Astrocyte of the cerebellum (primary cell): ENCODE measurements around the gene DGCR8.

Experiments
- DNase-seq: peaks from one replicate; pipeline ENCODE4 v3.0.0-alpha.2; 2011; ENCODE audit warnings: low read depth
- H3K4me3 ChIP-seq: 2 replicates; pipeline ENCODE4 v1.5.1; 2011; ENCODE audit warnings: mild to moderate bottlenecking, low read depth, low read length, moderate library complexity
- in situ Hi-C: cut with HindIII; loops from 2 replicates; pipeline ENCODE4 v1.10.0; 2017; ENCODE audit warnings: low sequenced_read_pairs
- TF ChIP-seq, protein P1 (sequence below): IDR thresholded peaks from 2 replicates; pipeline ENCODE4 v1.5.1; 2012; ENCODE audit warnings: low read length, low read depth, moderate library complexity, mild to moderate bottlenecking; ENCODE audit errors: missing control alignments

The DGCR8 gene

DNA sequence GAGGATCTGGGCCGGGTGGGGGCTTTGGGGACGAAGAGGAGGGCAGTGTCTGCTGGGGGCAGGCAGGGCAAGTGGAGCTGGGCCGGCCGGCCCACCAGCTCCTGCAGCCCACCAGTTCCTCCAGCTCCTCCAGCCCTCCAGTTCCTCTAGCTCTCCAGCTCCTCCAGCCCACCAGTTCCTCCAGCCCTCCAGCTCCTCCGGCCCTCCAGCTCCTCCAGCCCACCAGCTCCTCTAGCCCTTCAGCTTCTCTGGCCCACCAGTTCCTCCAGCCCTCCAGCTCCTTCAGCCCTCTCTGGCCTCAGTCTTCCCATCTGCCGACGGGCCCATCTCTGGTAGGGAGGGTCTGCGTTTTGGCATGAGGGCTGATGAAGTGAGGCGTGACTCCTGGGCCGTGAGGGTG lies 80.0 kb downstream of the DGCR8 start:
- H3K4me3 ChIP-seq = no peak overlapping the region
- no peak for DNase-seq
- in situ Hi-C loops = no loop called here
- TF ChIP-seq, protein P1, sequence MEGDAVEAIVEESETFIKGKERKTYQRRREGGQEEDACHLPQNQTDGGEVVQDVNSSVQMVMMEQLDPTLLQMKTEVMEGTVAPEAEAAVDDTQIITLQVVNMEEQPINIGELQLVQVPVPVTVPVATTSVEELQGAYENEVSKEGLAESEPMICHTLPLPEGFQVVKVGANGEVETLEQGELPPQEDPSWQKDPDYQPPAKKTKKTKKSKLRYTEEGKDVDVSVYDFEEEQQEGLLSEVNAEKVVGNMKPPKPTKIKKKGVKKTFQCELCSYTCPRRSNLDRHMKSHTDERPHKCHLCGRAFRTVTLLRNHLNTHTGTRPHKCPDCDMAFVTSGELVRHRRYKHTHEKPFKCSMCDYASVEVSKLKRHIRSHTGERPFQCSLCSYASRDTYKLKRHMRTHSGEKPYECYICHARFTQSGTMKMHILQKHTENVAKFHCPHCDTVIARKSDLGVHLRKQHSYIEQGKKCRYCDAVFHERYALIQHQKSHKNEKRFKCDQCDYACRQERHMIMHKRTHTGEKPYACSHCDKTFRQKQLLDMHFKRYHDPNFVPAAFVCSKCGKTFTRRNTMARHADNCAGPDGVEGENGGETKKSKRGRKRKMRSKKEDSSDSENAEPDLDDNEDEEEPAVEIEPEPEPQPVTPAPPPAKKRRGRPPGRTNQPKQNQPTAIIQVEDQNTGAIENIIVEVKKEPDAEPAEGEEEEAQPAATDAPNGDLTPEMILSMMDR = no peak
